HCT116 (cell line): ENCODE results near the gene ZNF618.

Experiments used
- EZH2 ChIP-seq: fragments of 200-600 bp; sonication (generic); IDR thresholded peaks from 2 replicates; pipeline ENCODE4 v1.6.1; 2017; ENCODE audit warnings: antibody characterized with exemption, mixed run types
- RAD21 ChIP-seq: IDR thresholded peaks from 2 replicates; pipeline ENCODE4 v1.6.1; 2012; ENCODE audit warnings: low read depth, mild to moderate bottlenecking
- TF ChIP-seq, protein P1 (sequence below), 3 experiments: fragments of 200-600 bp in 1 of 3; sonication (generic) in 1 of 3; IDR thresholded peaks in 2 of 3; conservative IDR thresholded peaks in 1 of 3; 2 replicates each; pipeline ENCODE4 v1.5.1; 2012 to 2017; ENCODE audit warnings: low read depth in 2 of 3, low read length in 2 of 3, antibody characterized with exemption in 1 of 3, borderline replicate concordance in 1 of 3, control low read depth in 1 of 3, mild to moderate bottlenecking in 1 of 3, mixed read lengths in 1 of 3, mixed run types in 1 of 3, moderate library complexity in 1 of 3; ENCODE audit not compliant: insufficient read depth in 1 of 3

DNA sequence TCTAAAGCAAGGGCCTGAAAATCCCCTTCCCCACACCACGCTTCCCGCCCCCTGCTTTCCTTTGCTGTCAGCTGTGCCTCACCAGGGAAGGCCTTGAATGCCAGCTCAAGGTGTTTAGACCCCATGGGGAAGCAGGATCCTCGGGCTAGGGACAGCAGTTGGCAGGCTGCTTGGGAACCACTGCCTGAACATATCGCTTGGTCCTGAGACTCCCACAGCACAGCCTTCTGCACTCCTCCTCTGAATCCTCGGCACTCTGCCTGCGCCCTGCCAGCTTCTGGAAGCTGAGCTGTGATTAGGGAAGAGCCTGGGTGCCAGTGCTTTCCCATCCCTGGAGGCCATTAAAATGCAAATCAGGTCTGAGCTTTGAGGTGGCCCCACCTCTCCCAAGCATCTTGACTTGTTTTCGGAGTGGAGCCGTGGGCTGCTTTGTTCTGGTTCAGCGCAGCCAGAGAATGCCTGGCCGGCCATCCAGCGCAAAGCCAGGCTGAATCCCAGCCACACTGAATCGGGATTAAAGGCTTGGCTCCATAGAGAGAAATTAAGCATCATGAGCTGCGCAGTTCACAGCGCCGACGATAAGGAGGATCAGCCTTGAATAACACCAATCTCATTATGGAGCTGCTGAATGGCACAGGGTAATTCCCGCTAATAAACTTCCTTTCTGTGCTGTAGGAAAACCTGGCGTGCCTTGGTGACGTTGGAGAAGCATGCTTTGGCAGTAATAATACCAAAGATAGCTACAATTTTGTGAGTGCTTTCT lies 162.0 kb downstream of the ZNF618 start:
- TF ChIP-seq EZH2 = no peak
- TF ChIP-seq RAD21 = no peak
- TF ChIP-seq, protein P1, sequence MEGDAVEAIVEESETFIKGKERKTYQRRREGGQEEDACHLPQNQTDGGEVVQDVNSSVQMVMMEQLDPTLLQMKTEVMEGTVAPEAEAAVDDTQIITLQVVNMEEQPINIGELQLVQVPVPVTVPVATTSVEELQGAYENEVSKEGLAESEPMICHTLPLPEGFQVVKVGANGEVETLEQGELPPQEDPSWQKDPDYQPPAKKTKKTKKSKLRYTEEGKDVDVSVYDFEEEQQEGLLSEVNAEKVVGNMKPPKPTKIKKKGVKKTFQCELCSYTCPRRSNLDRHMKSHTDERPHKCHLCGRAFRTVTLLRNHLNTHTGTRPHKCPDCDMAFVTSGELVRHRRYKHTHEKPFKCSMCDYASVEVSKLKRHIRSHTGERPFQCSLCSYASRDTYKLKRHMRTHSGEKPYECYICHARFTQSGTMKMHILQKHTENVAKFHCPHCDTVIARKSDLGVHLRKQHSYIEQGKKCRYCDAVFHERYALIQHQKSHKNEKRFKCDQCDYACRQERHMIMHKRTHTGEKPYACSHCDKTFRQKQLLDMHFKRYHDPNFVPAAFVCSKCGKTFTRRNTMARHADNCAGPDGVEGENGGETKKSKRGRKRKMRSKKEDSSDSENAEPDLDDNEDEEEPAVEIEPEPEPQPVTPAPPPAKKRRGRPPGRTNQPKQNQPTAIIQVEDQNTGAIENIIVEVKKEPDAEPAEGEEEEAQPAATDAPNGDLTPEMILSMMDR (IDR thresholded peaks at IDR 0.05 in 2 of 3, conservative IDR thresholded peaks at IDR 0.05 in 1 of 3; ENCODE audit: borderline replicate concordance in 1 of 3, insufficient read depth in 1 of 3, low read depth in 2 of 3, low read length in 2 of 3) = no peak
